HCT116 (cell line): ENCODE results near the gene GSTA3. TPM values are rescaled to one million over a fixed set of nuclear protein-coding genes. Genes with fewer than 3 reads are reported as not detected.

Experiments
- ATAC-seq: fragments of 200-7000 bp; cut with Tn5 transposase; 2 replicates; pipeline ENCODE4 v1.9.1; 2020; ENCODE audit warnings: mild to moderate bottlenecking, moderate library complexity
- BruUV-seq: library from RNA; stranded (reverse); fragments of 400-500 nt; replicated peaks from 2 replicates; lab custom pipeline; 2021; lab: Mats Ljungman, UMichigan
- CTCF ChIA-PET: fragments of 300-600 bp; sonication (Branson Sonifier 250); formaldehyde crosslinking; loops from one replicate; lab custom pipeline; 2021; ENCODE audit warnings: antibody characterized with exemption; lab: Charles Lee
- POLR2A ChIA-PET: fragments of 300-600, 350-600 bp; sonication (Branson Sonifier 250); formaldehyde crosslinking; loops from one replicate; lab custom pipeline; 2021; ENCODE audit warnings: antibody characterized with exemption; lab: Charles Lee
- RAD21 ChIA-PET, 2 experiments: fragments of 300-600 bp; sonication (Branson Sonifier 250); formaldehyde crosslinking; loops; one replicate each; lab custom pipeline; 2023; ENCODE audit warnings: low total read pairs in 2 of 2; ENCODE audit not compliant: uncharacterized antibody in 2 of 2, unreplicated experiment in 2 of 2, low non-redundant PET in 1 of 2; lab: Charles Lee
- DNase-seq: peaks from one replicate; pipeline ENCODE4 v3.0.0-alpha.2; 2010; ENCODE audit warnings: low read depth, low spot score
- H2AFZ ChIP-seq: fragments of 200-600 bp; shearing (Covaris generic), sonication (generic); 2 replicates; pipeline ENCODE4 v1.6.1; 2017; ENCODE audit warnings: low read depth, mixed run types, mixed read lengths, antibody characterized with exemption, low read length; ENCODE audit not compliant: poor library complexity, severe bottlenecking
- H3K27ac ChIP-seq: 2 replicates; pipeline ENCODE4 v1.5.1; 2012; ENCODE audit warnings: low read depth, low read length
- H3K27me3 ChIP-seq: fragments of 200-600 bp; sonication (generic); 2 replicates; pipeline ENCODE4 v1.6.1; 2016; ENCODE audit warnings: mixed run types, low read length, mixed read lengths; ENCODE audit not compliant: insufficient read depth
- H3K36me3 ChIP-seq, 2 experiments: fragments of 200-500 bp in 1 of 2; fragments of 200-600 bp in 1 of 2; sonication (Bioruptor generic) in 1 of 2; sonication (generic) in 1 of 2; 2 replicates each; pipeline versions ENCODE4 v1.5.1 to v1.6.1; 2014 to 2016; ENCODE audit warnings: low read length in 2 of 2, inconsistent platforms in 1 of 2, mixed read lengths in 1 of 2, mixed run types in 1 of 2; ENCODE audit not compliant: insufficient read depth in 2 of 2, control insufficient read depth in 1 of 2
- H3K4me1 ChIP-seq, 2 experiments: fragments of 200-600 bp in 1 of 2; sonication (generic) in 1 of 2; 2 replicates each; pipeline versions ENCODE4 v1.5.1 to v1.6.1; 2012 to 2017; ENCODE audit warnings: low read length in 2 of 2, inconsistent platforms in 1 of 2, mild to moderate bottlenecking in 1 of 2, mixed read lengths in 1 of 2, mixed run types in 1 of 2, moderate library complexity in 1 of 2; ENCODE audit not compliant: insufficient read depth in 2 of 2, control insufficient read depth in 1 of 2
- H3K4me2 ChIP-seq: fragments of 200-600 bp; sonication (generic); 2 replicates; pipeline ENCODE4 v1.6.1; 2017; ENCODE audit warnings: mixed run types, low read length, mixed read lengths
- H3K4me3 ChIP-seq, 2 experiments: fragments of 200-600 bp in 1 of 2; sonication (generic) in 1 of 2; replicated peaks in 1 of 2; 2 replicates each; pipeline ENCODE4 v1.5.1; 2011 to 2016; ENCODE audit warnings: low read length in 2 of 2, control low read depth in 1 of 2, low read depth in 1 of 2, mild to moderate bottlenecking in 1 of 2, mixed read lengths in 1 of 2, mixed run types in 1 of 2
- H3K79me2 ChIP-seq: fragments of 200-600 bp; sonication (generic); 2 replicates; pipeline ENCODE4 v1.6.1; 2017; ENCODE audit warnings: mild to moderate bottlenecking, mixed run types, low read length, moderate library complexity, mixed read lengths; ENCODE audit not compliant: insufficient read depth
- H3K9ac ChIP-seq: fragments of 200-600 bp; sonication (generic); 2 replicates; pipeline ENCODE4 v1.6.1; 2016; ENCODE audit warnings: low read length, mixed read lengths
- H3K9me2 ChIP-seq: fragments of 200-600 bp; sonication (generic), shearing (Covaris generic); 2 replicates; pipeline ENCODE4 v1.6.1; 2017; ENCODE audit warnings: mixed run types, mild to moderate bottlenecking, moderate library complexity; ENCODE audit not compliant: insufficient read depth
- H3K9me3 ChIP-seq, 2 experiments: fragments of 200-500 bp in 1 of 2; fragments of 200-600 bp in 1 of 2; sonication (Bioruptor generic) in 1 of 2; sonication (generic) in 1 of 2; 2 replicates each; pipeline ENCODE4 v1.6.1; 2014 to 2017; ENCODE audit warnings: low read length in 2 of 2, mixed read lengths in 2 of 2, inconsistent platforms in 1 of 2, low read depth in 1 of 2, mild to moderate bottlenecking in 1 of 2, mixed run types in 1 of 2, moderate library complexity in 1 of 2; ENCODE audit not compliant: control insufficient read depth in 1 of 2, insufficient read depth in 1 of 2
- H4K20me1 ChIP-seq: fragments of 200-600 bp; sonication (generic), shearing (Covaris generic); 2 replicates; pipeline ENCODE4 v1.6.1; 2017; ENCODE audit warnings: mixed run types, mild to moderate bottlenecking, moderate library complexity; ENCODE audit not compliant: insufficient read depth
- CBX3 ChIP-seq: IDR thresholded peaks from 2 replicates; pipeline ENCODE4 v1.6.1; 2012; ENCODE audit warnings: low read depth
- EGR1 ChIP-seq: IDR thresholded peaks from 2 replicates; pipeline ENCODE4 v1.6.1; 2012; ENCODE audit warnings: low read depth
- ELF1 ChIP-seq: IDR thresholded peaks from 2 replicates; pipeline ENCODE4 v1.6.1; 2012; ENCODE audit warnings: low read depth, borderline replicate concordance
- EZH2 ChIP-seq: fragments of 200-600 bp; sonication (generic); IDR thresholded peaks from 2 replicates; pipeline ENCODE4 v1.6.1; 2017; ENCODE audit warnings: antibody characterized with exemption, mixed run types
- EZH2phosphoT487 ChIP-seq: fragments of 200-600 bp; IDR thresholded peaks from 2 replicates; pipeline ENCODE4 v1.6.1; 2018; ENCODE audit warnings: antibody characterized with exemption, borderline replicate concordance
- FOSL1 ChIP-seq: IDR thresholded peaks from 2 replicates; pipeline ENCODE4 v1.6.1; 2012; ENCODE audit warnings: low read depth
- JUND ChIP-seq: IDR thresholded peaks from 2 replicates; pipeline ENCODE4 v1.6.1; 2012
- MAX ChIP-seq: IDR thresholded peaks from 2 replicates; pipeline ENCODE4 v1.6.1; 2012
- POLR2A ChIP-seq: IDR thresholded peaks from 2 replicates; pipeline ENCODE4 v1.7.0; 2011; ENCODE audit warnings: borderline replicate concordance; ENCODE audit not compliant: insufficient read depth, insufficient read length; ENCODE audit errors: extremely low read depth
- POLR2AphosphoS5 ChIP-seq: IDR thresholded peaks from 2 replicates; pipeline ENCODE4 v1.6.1; 2011; ENCODE audit warnings: mild to moderate bottlenecking, low read depth, low read length, moderate library complexity
- RAD21 ChIP-seq: IDR thresholded peaks from 2 replicates; pipeline ENCODE4 v1.6.1; 2012; ENCODE audit warnings: low read depth, mild to moderate bottlenecking
- REST ChIP-seq: IDR thresholded peaks from 2 replicates; pipeline ENCODE4 v1.6.1; 2012; ENCODE audit warnings: low read depth
- SIN3A ChIP-seq: IDR thresholded peaks from 2 replicates; pipeline ENCODE4 v1.6.1; 2012; ENCODE audit warnings: low read depth
- TCF7L2 ChIP-seq: IDR thresholded peaks from 2 replicates; pipeline ENCODE4 v1.7.0; 2011; ENCODE audit warnings: borderline replicate concordance, inconsistent platforms; ENCODE audit not compliant: insufficient read depth, insufficient read length; ENCODE audit errors: extremely low read depth
- YY1 ChIP-seq: IDR thresholded peaks from 2 replicates; pipeline ENCODE4 v1.6.1; 2011; ENCODE audit warnings: low read length, low read depth, moderate library complexity, mild to moderate bottlenecking; ENCODE audit not compliant: insufficient replicate concordance; ENCODE audit errors: extremely low read depth
- ZFX ChIP-seq: fragments of 450-650 bp; IDR thresholded peaks from 2 replicates; pipeline ENCODE4 v1.6.1; 2017
- ZNF274 ChIP-seq: fragments of 200-500 bp; sonication (Bioruptor generic); IDR thresholded peaks from 2 replicates; pipeline ENCODE4 v1.6.1; 2014; ENCODE audit warnings: mild to moderate bottlenecking, low read depth, low read length, inconsistent platforms
- intact Hi-C: fragments of 100-400 bp; cut with micrococcal nuclease; formaldehyde crosslinking; loops from 2 replicates; pipeline ENCODE4 v1.10.0; 2022
- total RNA-seq: library from RNA; stranded (reverse); gene quantifications from one replicate; pipeline ENCODE4 v1.2.1, GENCODE V29; 2021; ENCODE audit not compliant: unreplicated experiment

GSTA3 gene
- total RNA-seq, 1 experiment from 2014 or later: not detected

- no peak for TF ChIP-seq ZNF274
These were observed 19.5 kb downstream of the GSTA3 start (continued) for GRCh38 chr6:52890018-52890417.

- ChIA-PET CTCF (interaction anchor here (1.3 to 1.4 kb wide), 2 partner anchors 11 to 107 kb away, joined by 3 to 4 read pairs; partner anchors contain the start of gene GSTA4), POLR2A (no interaction called here), RAD21 (no interaction called here)
- intact Hi-C loops: no loop called here
- Histone ChIP-seq H3K79me2 (no peaks in the 10 kb centered on the region), H3K9ac (no peak overlapping the region), H3K27ac (no peak overlapping the region), H3K36me3 (no peaks in the 10 kb centered on the region), H4K20me1 (no peaks in the 10 kb centered on the region), H3K4me1 (peaks cover 0 to 6% of the 10 kb centered on the region in 2 experiments; a peak in 1 of 4 replicates), H3K27me3 (no peaks in the 10 kb centered on the region), H3K4me2 (no peak overlapping the region), H3K4me3 (no peak overlapping the region), H3K9me3 (no peaks in the 10 kb centered on the region), H2AFZ (no peak overlapping the region), H3K9me2 (no peaks in the 10 kb centered on the region)
- DNase-seq: no peak
- ATAC-seq: no peak
- TF ChIP-seq ZFX (no peak), POLR2A (no peak), EZH2phosphoT487 (no peak), SIN3A (no peak), EZH2 (no peak), TCF7L2 (no peak), CBX3 (no peak), ZNF274 (no peak), JUND (no peak), YY1 (no peak), RAD21 (no peak), POLR2AphosphoS5 (no peak), MAX (no peak), EGR1 (no peak), FOSL1 (no peak), ELF1 (no peak), REST (no peak)
- BruUV-seq: no TSS peak
These were observed 21.5 kb downstream of the GSTA3 start for GRCh38 chr6:52887910-52888524.
